ENCODE data around the gene TSPO.
"Not testable (repeated sequence)": the region's sequence is repeated elsewhere in the genome, so short reads cannot be mapped to it uniquely, and the experiment has no call there.

Gene TSPO

DNA sequence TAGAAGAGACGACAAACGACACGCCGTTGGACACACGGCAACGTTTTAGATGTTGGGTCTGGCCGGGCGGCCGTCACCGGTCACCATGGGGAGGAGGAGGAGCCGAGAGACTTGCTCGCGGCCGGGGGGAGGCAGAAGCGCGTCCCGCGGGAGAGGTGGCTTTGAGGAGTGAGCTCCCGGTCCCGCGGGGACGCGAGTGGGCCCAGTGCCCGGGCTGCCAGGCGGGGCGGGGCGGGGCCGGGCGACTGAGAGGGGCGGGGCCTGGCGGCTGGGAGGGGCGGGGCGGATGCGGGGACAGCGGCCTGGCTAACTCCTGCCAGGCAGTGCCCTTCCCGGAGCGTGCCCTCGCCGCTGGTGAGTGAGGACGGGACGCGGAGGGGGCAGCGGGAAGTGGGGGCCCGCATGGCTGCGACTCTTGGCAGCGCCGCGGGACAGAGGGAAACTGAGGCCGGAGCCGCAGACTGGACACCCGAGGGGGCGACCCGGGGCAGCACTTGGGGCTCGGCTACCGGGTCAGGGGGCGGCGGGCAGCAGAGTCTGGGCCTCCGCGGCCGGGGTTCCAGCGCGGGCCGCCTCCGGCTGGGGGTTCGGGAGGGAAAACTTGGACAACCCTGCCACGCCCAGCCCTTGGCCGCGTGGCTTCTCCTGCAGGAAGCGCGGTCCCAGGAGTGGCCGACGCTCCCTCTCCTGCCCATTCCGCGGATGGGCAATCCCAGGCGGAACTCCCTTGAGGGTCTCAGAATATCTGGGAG is at the start of gene TSPO:
Gene TSPO, plus strand, starts transcription at position 309 of the 752 bp plus-strand sequence. CDS start 7,680 bp downstream, outside the sequence.
- DNase-seq = no peak

DNA sequence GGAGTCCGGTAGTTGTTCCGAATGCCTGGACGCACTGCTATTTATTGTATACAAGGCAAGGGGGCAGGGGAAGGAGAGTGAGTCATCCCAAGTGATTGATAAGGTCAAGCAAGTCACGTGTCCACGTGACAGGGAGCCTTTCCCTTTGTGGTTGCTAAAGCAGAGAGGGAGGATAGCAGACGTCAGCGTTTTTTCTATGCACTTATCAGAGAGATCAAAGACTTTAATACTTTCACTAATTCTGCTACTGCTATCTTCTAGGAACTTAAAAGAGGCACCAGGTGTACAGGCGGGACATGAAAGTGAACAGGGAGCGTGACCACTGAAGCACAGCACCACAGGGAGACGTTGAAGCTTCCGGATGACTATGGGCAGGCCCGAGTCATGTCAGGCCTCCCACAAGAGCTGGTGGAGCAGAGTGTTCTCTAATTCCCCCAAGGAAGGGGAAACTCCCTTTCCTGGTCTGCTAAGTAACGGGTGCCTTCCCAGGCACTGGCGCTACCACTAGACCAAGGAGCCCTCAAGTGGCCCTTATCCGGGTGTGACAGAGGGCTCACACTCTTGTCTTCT is 47.2 kb upstream of the TSPO start:
- DNase-seq = not testable (repeated sequence)

DNA sequence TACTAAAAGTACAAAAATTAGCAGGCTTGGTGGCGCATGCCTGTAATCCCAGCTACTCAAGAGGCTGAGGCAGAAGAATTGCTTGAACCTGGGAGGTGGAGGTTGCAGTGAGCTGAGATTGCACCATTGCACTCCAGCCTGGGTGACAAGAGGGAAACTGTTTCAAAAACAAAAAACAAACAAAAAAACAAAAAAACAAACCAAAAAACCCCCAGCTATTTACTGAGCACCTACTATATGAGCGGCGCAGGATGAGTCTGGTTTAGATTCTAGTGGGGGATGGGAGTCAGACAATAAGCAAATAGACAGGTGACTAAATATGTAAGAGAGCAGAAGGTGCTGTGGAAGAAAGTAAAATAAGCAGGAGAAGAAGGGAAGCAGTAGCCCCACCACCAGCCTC is 46.4 kb upstream of the TSPO start:
- DNase-seq = not testable (repeated sequence)

DNA sequence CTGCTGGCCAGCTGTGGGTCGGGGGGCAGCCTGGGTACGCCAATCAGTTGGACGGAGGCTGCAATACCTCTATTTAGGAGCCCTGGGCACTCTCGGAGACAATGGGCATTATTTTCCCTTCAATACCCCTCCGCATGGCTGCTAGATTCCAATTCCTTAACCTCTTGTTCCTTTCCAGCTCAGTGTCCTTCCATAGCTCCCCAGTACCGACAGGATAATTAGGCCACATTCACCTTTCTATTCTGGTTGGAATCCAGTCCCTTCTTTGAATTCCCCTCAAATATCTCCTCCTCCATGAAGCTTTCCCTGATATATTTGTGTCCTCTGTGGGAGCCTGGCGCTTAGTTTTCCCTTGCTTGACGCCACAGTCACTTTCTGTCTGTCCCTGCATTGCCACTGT is 45.1 kb upstream of the TSPO start:
- no peak for DNase-seq

DNA sequence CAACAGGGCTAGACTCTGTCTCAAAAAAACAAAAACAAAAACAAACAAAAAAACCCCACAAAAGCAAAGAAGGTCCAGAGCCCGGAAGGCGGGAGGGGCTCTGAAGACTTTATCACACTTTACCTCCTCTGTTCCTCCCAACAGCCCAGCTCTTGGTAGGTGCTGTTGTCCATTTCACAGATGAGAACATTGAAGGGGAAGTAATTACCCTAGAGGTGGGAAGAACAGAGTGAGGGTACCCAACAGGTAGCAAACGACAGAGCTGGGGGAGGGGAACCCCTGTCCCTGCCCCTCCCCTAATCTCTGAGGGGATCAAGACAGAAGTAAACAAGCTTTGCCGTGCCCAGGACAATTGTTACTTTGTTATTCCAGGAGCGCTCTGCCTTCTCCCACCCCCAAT is 41.8 kb upstream of the TSPO start:
- DNase-seq = no peak

DNA sequence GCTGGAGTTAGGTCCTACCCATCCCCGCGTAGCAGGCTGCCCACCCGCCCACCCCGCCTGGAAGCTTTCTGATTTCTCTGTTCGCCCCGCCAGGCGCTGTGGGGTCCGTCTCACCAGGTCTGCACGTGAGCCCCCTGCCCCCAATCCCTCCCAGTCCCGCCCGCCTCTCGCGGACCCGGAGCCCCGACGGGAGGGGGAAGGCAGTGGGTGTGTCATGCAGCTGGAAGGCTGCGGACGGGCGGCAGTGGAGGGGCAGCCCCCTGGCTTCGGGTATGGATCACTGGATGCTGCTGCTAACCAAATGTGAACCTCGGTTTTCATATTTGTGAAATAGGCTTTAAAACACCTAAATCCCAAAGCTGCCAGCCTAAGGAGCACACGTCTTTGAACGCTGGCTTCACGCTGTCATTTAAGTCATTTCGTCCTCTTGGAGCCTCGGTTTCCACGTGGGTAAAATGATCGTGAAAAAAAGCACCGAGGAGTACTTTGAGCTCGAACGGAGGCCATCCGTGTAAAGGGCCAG is 41.4 kb upstream of the TSPO start:
- no peak for DNase-seq

DNA sequence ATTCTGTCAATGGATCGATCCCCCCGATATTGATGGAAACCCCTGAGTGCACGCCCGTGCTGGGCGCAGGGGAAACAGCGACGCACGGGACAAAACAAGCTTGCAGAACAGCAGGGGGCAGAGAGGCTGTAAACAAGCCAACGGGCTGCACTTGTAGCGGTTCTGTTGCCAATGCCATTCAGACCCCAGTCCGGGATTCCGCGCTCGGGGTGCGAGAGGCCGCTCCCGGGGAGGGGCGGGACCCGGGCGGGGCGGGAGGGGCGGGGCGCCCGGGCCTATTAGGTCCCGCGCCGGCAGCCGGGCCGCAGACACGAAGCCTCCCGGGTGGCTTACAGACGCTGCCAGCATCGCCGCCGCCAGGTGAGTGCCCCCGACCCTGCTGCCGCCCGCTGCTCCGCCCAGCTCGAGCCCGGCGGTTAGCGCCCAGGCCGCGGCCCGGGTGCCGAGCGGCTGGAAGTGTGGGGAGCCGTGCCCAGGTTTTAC is 40.9 kb upstream of the TSPO start, which contains the start of gene BIK:
Gene BIK, plus strand, starts transcription at position 307 of the 483 bp plus-strand sequence. CDS start 13,273 bp downstream, outside the sequence.
- peak; percentile 26 for DNase-seq

DNA sequence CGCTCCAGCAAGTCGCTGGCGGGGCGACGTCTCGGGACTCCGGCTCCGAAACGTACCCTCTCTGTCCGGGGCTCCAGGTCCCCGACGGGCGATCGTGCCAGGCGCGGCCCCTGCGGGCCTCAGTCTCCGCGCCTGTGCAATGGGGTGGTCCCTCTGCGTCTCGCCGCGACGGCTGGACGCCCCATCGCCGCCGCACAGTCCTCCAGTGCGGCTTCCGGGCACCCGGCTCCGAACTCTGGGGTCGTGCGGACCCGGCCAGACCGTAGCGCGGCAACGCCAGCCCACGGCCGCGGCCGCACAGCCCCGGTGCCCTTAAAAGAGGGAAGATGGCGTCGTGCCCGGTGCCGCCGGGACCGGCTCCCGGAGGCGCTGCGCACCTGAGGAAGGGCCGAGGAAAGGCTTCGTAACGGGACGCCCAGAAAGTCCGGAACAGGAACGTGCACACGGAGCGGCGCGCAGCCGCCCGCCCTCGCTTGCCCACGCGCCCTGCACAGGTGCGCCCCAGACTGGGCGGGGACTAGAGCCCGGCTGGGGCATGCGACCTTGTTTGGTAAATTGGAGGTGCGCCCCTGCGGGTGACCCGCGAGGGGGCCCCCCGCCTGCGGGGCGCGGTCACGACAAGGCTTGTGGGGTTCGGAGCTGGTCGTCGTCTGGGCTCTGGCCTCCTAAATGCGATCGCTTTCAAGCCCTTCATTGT is 40.3 kb upstream of the TSPO start:
- no peak for DNase-seq

DNA sequence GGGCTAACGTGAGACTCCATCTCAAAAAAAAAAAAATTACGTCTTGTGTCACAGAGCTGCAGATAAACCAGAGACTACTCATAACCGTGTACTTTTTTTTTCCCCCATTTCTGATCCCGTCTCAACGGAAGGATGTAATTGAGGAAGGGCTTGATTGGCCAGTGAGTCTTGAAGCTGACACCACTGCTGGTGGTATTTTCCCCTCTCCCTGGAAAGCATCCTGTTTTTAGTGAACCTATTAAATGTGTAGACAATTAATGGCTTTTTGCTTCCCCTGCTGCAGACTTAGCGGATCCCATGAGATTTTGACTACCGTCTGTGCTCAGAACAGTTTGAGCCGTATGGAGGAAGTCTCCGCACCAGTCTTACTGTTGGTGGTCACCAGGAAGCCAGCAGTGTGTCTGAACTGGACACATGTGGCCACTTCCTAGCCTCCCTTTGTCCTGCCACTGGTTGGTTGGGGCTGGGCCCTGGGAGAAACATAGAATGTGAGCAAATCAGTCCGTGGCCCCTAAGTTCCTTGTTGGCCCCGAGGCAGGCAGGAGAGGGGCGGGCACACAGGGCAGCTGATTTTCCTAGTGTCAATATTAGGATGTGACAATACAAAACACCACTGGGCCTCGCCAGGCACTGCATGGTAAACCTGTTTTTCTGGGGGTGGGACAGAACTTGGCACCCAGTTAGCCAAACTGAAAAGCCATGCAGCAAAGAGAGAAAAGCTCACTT is 37.7 kb upstream of the TSPO start:
- no peak for DNase-seq

DNA sequence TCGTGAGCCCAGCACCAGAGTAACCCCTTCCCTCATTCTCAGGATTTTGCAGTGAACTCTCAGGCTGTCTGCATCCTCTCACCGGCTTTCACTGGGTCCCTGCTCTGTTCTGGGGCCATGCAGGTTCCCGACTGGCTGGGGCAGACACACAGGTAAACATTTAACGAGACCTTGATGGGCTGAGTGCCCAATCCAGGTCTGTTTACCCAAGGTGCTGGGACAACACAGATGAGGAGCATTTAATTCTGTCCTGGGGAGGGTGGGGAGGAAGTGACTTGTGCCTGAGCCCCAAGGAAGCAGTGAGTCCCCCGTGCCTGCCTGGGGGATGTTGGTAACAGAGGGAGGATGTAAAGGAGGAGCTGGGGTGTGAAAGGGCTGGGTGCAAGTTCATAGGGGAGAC is 36.4 kb upstream of the TSPO start:
- no peak for DNase-seq

DNA sequence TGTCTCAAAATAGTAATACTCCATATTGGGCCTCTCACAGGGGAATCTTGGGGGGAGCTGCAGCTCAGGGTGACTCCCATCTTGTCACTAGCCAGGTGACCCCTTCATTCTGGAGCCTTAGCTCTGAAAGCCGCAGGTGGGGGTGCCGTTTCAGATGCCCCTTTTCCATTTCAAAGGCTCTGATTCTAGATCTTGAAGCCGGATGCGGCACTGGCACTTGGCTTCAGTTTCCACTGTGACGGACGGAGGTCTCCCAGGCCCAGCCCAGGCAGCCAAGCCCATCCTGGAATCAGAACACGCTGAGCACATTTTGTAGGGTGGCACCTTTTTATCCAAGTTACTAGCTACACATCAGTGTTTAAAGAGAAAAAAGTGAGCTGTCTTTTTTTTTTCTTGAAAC is 34.4 kb upstream of the TSPO start:
- DNase-seq = no peak

DNA sequence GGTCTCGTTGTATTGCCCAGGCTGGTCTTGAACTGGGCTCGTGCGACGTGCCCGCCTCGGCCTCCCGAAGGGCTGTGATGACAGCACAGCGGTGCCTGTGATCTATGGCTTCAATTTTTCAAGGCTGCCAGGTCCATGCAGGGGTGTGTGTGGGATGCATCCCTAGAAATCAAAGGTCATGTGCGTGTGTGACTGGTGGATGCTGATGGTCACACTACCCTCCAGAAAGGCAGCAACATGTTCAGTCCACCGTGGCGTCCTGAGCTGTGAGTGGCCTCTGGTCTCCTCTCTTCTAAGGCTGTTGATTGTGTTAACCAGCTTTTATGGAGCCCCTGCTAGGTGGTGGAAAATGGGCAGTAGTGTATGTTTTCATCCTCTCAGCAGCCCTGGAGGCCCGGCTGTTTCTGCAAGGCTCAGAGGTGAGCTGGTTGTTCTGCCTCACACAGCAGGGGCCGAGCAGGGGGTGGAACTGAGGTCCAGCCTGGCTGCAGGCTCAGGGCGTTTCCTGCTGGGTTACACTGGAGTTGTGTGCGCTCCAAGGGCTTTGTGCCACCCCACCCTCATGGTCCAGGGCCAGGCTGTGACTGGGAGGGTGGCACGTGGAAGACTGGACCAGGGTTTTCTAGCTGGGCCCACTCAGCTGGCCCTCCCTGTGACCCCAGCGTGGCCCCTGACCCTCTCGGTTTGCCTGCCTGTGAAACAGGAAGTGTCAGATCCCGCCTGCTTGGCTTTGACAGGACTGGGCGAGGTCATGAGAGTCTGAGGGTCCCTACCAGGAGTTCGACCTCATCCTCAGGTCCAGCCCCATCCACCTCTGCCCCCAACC is 33.1 kb upstream of the TSPO start:
- DNase-seq = no peak

DNA sequence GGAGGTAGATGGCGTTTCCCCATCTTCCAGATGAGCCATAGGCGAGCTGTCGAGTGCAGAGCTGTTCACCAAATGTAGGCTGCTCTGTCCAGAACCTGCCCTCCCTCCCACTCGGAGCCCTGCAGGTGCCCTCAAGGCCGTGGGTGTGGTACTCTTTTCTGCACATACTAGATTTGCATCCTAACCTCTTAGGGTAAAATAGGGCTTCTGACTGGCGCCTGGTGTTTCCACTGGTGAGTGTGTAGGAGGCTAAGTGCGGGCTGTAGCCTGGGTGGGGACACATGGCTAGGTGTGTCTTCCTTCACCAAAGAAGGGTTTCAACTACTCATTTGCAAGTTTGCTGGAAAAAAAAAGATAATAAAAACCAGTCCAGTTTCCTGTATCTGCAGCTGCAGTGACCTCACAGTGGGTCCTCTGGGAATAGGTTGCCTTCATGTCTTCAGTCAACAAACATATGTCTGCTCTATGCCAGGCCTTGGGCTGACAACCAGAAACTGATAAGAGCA is 32.4 kb upstream of the TSPO start:
- no peak for DNase-seq

DNA sequence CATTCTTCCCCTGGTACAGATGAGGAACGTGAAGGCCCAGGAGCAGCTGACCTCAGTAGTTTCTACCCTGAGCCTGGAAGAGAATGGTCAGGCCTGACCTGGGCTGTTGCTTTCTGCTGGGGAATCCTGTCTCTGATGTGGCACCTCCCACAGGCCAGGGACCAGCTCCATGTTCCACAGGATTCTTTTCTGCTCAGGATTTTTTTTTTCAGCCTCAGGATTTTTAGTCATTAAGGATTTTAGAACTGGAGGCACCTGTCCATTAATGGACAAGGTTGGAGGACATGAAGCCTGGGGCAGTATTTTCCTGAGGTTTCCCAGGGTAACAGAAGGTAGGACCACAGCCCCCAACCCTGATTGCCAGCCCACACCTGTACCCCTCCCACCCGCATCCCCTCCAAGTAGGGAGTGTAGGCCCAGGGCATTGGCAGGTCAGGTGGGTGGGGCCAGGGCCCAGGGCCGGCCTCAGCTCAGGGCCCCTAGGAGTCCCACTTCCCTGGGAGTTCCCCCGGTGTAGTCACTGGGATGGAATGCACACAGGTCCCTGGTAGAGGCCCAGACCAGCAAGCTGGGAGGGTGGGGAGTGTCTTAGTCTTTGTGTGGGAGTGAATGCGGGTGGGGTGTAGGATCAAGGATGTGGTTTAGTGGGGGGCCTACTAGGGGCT is 24.7 kb upstream of the TSPO start:
- DNase-seq = no peak

DNA sequence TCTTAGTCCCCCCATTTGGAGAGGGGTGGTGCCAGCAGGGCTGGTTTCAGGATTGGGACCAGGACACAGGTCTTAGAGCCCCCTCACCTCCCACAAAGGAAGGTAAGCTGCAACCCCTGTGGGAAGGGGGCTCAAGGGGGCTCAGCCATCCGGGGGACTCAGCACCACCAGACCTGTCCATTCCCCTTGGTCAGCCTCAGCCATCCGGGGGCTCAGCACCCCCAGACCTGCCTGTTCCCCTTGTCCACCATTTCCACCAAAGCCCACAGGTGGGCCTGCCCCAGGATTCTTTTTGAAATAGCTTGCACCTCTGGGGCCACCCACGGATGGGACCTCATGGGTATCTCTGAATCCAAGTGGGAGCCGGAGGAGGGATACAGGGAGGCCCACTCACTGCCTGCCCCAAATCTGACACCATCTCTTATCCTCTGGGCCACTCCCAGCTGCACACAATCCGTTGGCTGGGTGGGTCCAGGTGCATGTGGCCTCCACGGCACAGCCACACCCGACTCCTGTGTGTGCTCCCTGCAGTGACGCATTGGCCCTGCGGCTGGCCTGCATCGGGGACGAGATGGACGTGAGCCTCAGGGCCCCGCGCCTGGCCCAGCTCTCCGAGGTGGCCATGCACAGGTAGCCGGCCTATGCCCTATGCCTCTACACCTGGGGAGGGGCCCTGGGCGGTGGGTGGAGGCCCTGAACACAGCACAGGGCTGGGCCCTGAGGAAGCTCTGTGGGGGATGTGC is 24.0 kb upstream of the TSPO start:
- no peak for DNase-seq

DNA sequence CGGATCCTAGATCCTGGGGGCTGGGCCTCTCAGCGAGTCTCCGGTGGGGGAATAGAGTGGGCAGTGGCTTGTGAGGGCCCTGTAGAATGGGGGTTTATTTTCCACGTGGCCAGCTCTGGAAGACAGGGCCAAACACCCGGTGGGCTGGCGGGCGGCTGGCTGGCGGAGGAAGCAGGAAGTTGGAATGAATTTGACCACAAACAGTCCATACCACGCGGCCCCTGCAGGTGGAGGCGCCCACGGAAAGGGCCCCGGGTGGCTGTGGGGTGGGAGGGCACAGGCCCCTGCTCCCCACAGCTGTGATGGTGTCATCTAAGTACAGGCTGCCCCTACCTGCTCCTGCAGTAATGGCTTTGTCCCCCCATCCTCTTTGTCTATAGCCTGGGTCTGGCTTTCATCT is 23.2 kb upstream of the TSPO start:
- no peak for DNase-seq

DNA sequence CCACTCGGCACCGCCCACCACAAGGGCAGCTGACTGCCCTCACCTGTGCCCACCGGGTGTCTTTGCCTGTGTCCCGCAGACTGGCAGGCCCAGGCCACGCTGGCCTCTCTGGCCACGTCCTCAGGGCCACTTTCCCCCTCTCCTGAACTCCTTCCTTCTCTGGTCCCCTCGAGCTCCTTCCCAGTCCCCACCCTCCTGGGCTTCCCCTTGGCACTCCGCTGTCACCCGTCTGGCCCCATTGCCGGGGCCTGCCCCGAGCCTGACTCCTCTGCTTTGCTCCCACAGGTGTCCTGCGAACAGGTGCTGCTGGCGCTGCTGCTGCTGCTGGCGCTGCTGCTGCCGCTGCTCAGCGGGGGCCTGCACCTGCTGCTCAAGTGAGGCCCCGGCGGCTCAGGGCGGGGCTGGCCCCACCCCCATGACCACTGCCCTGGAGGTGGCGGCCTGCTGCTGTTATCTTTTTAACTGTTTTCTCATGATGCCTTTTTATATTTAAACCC is 22.4 kb upstream of the TSPO start:
- DNase-seq = no peak

DNA sequence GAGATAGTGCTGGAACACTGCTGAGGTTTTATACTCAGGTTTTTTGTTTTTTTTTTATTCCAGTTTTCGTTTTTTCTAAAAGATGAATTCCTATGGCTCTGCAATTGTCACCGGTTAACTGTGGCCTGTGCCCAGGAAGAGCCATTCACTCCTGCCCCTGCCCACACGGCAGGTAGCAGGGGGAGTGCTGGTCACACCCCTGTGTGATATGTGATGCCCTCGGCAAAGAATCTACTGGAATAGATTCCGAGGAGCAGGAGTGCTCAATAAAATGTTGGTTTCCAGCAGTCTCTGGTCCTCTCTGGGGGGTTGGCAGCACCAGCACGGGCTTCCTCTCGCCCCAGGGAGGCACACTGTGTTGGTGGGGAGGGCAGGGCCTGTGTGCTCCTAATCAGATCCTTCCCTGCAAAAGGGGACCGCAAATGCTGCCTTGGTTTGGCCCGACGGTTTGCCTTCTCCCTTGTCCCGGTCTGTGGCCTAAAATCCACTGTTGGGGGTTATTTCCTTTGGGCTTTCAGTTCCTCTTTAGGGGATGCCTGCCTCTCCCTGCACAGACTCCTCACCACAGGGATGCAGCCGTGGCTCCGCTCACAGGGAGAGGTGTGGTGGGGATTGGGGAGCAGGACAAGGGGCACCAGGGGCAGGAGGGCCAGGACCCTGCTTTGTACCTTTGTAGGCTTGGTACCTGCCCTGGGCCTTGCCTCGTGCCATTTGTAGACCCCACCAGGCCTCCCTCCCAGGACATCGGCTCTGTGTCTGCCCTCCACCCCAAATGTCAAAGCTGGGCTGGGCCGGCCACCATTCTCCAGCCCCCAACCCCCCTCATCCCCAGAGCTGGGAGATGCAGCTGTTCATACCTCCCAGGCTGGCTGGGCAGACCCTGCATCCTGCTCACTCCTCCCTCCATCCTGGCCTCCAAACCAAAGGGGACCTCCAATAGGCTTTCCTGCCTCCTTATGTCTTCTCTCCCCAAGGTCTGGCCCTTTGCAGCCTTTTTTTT is 21.6 kb upstream of the TSPO start:
- DNase-seq = no peak
